HL-60/S4 treated with retinoic acid at 250 ng/mL for 4 days and 3 days (cell line): ENCODE results near the gene COL23A1.

Experiments
- in situ Hi-C: fragments of 300-500 bp; cut with MboI; formaldehyde crosslinking; loops from 2 replicates; pipeline ENCODE4 v1.7.0; 2022; ENCODE audit warnings: low sequenced_read_pairs

The COL23A1 gene

GRCh38 chr5:178349075-178349511, 241.1 kb downstream of the COL23A1 start:
- in situ Hi-C loops = no loop called here

- in situ Hi-C loops = no loop called here
Observed at GRCh38 chr5:178348356-178349074, 241.7 kb downstream of the COL23A1 start.

GRCh38 chr5:178347956-178348355, 242.2 kb downstream of the COL23A1 start:
- in situ Hi-C loops = no loop called here

GRCh38 chr5:178346607-178347334, 243.4 kb downstream of the COL23A1 start:
- in situ Hi-C loops = no loop called here

- in situ Hi-C loops = no loop called here
Observed at GRCh38 chr5:178343306-178343705, 246.9 kb downstream of the COL23A1 start.

- in situ Hi-C loops = no loop called here
Observed at GRCh38 chr5:178341851-178342140, 248.4 kb downstream of the COL23A1 start.

GRCh38 chr5:178341091-178341850, 248.9 kb downstream of the COL23A1 start:
- in situ Hi-C loops = no loop called here

GRCh38 chr5:178340637-178341036, 249.6 kb downstream of the COL23A1 start:
- in situ Hi-C loops = no loop called here

- in situ Hi-C loops = no loop called here
Observed at GRCh38 chr5:178340187-178340586, 250.0 kb downstream of the COL23A1 start.

- in situ Hi-C loops = no loop called here
Observed at GRCh38 chr5:178339272-178339671, 250.9 kb downstream of the COL23A1 start.

- in situ Hi-C loops = no loop called here
Observed at GRCh38 chr5:178338750-178339144, 251.4 kb downstream of the COL23A1 start.

- in situ Hi-C loops = no loop called here
Observed at GRCh38 chr5:178338126-178338749, 252.0 kb downstream of the COL23A1 start.

GRCh38 chr5:178337334-178337741, 252.9 kb downstream of the COL23A1 start:
- in situ Hi-C loops = no loop called here

- in situ Hi-C loops = no loop called here
Observed at GRCh38 chr5:178336889-178337288, 253.3 kb downstream of the COL23A1 start.

GRCh38 chr5:178335302-178336030, 254.7 kb downstream of the COL23A1 start:
- in situ Hi-C loops = no loop called here

GRCh38 chr5:178334861-178335260, 255.3 kb downstream of the COL23A1 start:
- in situ Hi-C loops = no loop called here

GRCh38 chr5:178333821-178334481, 256.2 kb downstream of the COL23A1 start:
- in situ Hi-C loops = no loop called here

GRCh38 chr5:178332210-178332641, 258.0 kb downstream of the COL23A1 start:
- in situ Hi-C loops = no loop called here

GRCh38 chr5:178331491-178331996, 258.6 kb downstream of the COL23A1 start:
- in situ Hi-C loops = no loop called here
